HTR-8/SVneo (cell line): ENCODE results near the gene IQSEC3.

Experiments
- DNase-seq: peaks from one replicate; pipeline ENCODE4 v3.0.0; 2011; ENCODE audit warnings: low spot score, mixed read lengths; ENCODE audit not compliant: insufficient read length
- FAIRE-seq: peaks from 2 replicates; lab custom pipeline; 2011; peaks lifted over from hg19 to GRCh38; lab: Jason Lieb, UNC

The IQSEC3 gene

DNA sequence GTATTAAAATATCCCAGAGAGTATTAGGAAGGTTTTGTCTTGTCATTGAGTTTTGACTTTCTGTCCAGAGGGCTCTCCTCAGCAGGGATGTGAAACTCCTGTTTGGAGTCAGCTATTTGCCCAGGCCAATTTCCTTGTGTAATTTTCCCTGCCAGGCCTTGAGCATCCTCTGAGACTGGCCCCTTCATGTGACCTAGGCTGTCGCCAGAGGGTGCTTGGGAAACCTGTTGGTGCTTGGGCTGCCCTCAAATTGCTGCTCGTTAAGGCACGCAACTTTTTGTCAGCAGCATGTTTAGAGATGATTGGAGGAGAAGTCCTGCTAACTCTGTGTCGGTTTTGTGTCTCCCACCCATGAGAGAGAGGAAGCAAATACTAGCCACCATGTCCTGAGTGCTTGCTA is 39.1 kb downstream of the IQSEC3 start:
- no peak for FAIRE-seq
- no peak for DNase-seq

DNA sequence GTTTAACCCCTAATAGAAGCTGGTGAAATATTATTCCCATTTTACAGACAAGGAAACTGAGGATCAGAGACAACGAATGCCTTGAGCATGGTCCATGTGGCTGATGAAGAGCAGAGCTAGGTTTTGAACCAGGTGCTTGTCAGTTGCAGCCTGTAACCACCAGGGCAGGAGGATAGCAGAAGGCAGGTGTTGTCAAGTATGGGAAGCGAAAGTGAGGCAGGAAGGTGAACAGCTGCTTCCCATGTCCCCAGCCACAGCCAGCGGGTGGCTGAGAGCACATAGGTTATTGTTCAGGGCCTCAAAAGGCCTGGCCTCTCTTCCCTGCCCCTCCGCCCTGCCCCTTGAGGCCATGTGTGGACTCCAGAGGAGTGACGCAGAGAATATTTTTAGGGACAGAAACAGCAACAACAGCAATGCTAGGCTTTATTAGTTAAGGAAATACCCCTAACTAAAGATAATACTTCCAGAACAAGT is 39.6 kb downstream of the IQSEC3 start:
- FAIRE-seq (no peak), DNase-seq (no peak)

DNA sequence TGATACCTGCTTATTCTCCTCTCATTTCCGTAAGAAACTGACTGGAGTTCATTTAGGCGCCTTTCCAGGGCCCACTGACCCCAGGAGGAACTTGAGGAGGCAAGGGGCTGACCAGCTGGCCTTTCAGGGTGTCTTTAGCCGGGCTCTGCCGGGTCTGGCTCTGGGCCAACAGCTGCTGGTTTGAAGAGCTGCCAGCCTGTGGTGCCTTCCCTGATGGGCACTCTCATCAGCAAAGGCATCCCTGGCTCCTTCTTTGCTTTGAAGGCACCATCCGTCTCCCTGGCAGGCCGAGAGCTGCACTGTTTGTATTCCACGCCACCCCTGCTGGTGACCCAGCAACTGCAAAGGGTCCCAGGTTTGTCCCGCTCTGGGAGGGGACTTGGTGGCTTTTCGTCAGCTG is 42.0 kb downstream of the IQSEC3 start:
- FAIRE-seq: no peak
- no peak for DNase-seq

DNA sequence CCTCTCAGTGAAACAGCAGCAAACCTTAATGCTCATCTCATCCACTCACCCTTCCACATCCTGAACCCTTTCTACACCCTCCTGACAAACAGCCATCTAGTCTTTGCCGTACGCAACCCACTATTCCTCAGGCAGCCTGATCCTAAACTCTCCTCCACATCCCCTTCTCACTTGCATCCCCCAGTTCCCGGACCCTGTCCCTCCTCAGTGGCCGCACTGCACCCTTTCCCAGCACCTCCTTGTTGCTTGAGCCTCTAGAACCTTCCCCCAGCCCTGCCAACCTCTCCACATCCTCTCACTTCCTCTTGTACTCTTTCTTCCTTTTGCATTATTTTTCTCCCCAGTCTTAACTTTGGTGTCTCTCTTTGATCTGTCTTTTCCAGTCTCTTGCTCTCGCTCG is 42.9 kb downstream of the IQSEC3 start:
- DNase-seq: no peak
- FAIRE-seq: no peak

DNA sequence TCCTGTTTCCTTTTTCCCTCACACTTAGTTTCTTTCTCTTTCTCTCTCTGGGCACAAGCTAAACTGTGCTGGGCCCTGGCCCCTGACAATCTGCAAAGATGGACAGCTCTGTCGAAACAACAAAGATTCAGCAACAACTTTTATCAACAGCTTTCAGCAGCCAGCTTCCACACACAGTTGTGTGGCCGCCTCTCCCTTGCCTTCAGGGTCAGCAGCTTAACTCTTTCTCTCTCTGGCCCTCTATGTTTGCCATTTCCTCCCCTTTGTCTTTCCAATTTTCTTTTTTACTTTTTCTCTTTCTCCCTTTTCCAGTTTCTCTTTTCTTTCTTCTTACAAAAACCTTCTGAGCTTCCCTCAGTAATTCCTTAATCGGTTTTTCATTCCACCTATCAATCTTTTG is 43.3 kb downstream of the IQSEC3 start:
- DNase-seq (no peak), FAIRE-seq (no peak)

DNA sequence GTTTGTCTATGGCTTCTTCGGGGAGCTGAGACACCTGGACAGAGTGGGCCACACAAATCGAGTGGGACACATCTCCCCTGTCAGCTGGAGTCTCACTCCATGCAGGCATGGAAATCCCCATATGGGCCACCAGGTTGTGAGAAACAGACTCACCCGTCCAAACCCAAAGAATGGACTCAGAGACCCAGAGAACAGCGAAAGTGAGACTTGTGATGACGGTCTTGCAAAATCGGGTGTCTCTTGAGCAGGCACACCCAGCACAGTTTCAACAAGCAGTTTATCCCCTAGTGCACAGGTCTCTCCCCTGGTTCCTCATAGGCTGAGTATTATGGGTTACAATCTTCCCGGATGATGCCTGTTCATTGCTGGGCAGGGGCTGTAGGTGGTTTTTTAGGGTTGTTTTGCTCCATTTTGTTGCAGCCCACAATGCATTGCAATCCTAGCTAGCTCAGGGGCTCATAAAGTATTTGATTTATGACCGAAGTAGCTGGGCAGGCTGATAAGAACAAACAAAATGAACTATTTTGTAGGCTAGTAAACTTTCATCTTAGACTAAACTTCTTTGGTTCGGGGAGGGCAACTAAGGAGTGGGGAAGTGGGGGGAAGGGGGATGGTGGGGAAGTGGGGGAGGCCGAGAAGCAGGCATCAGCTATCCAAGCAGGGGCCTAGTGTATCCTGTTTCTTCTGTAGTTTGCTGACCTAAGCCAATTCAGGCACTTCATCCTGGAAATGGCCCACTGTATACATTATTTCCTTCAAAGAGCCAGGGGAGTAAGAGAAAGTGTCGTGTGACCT is 45.3 kb downstream of the IQSEC3 start:
- DNase-seq: no peak
- FAIRE-seq: no peak

DNA sequence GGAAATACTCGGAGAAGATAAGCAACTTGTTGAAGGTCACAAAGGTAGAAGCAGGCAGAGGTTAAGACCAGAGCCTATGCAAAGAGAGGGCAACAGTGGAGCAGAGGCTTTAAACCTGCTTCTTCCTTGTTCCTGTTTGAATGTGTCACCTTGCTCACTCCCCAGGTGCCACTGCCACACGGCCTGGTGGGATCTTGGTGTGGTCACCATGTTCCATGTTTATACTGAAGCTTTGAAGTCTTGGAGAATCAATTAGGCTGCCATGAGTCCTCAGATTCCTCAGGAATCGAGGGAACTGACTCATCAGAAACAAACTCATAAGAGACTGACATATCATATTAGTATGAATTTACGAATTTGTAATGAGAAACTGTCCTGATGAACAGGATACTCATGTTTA is 46.8 kb downstream of the IQSEC3 start:
- DNase-seq (no peak), FAIRE-seq (no peak)

DNA sequence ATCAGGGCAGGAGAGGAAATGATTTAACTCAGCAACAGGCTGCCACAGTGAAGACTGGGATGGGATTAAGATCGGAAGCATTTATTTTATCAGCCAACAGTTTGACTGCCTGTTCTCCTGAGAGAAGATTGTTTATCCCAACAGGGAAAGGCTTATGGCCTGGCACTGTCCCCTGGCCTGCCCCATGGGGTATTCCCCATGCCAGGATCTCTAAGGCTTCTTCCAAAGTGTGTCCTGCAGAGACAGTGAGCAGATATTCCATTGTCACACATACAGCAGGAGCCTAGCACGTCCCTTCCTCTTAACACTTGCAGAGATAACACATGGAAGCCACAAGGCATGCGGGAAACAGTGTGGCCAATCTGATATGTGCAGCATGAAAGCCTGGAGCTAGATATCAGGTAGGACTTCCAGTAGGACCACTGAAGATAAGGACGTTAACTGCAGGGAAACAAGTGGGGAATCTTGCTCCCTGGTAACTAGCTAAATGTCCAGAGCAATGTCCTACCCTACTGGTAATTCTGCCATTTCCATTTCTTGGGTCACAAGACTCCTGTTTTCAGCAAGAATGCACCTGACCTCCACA is 48.2 kb downstream of the IQSEC3 start:
- no peak for DNase-seq
- no peak for FAIRE-seq

DNA sequence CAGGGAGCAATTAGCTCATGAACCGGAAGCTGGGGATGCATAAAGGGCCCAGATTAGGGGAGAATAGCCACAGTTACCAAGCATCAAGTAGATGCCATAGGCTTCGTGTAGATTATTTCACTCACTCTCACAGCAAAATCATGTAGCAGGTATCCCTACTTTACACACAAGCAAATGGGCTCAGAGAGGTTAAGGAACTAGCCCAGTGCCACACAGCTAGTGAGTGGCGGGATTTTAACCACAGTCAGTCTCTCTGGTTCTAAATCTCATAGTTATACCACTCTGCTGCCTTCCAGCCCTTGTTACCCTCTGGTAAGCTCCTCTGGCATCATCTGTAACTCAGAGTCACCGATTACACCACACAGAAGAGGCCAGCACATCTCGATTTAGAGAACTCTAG is 49.0 kb downstream of the IQSEC3 start:
- no peak for DNase-seq
- FAIRE-seq: no peak

DNA sequence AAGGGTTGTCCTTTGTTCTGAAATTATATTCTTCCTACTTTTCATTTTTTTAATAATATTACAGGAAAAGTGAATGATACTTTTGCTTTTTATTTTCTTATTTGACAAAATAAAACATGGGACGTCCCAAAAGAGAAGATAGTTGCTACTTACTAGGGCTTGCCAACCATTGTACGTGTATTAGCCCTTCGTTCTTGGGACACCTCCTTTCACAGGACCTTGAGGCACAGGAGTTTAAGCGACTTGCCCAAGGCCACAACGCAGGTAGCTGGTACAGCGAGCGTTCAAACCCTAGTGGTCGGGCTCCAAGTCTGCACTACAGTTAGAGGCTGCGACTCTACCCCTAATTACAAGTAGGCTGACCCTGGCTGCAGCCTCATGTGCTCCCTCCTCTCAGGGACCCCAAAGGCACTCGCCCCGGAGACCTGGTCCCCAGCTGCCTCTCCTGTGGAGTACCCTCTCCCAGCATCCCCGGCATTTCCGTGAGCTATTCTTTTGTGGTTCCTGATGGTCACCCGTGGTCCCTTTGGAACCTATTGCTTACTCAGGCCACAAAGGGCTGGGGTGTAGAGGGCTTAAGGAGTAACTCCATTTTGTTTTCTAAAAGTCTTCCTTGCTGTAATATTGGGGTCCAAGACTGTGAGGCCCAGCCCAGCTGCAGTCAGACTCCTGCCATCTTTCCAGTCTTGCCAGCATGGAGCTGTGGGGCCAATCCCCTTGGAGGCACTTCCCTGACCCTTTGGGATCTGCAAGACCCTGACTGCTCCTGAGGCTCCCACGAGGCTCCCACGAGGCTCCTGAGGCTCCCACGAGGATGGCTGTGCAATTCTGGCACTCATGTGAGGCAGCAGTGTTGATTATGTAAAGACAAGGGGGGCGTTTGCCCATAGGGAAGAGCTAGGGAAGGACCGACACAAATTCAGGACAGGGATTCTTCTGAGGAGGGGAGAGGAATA is 49.7 kb downstream of the IQSEC3 start:
- DNase-seq: no peak
- FAIRE-seq: no peak

DNA sequence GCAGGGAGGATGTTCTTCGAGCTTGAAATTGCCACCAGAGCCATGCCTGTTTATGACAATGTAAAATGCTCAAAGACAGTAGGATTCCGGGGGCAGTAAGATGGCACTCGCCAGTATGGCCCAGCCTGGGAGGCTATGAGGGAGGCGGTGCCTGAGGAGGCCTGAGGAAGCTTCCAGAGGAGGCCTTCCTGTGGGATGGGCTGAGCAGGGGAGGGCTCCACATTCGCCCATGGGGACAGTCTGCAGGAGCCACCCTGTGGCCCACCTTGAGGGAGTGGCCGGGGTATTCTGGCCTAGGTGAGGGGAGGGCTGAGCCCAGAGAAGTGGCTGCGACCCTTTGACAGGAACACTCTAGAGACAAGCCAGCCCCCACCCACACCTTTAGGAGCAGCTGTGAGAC is 50.7 kb downstream of the IQSEC3 start:
- FAIRE-seq (no peak), DNase-seq (no peak)

DNA sequence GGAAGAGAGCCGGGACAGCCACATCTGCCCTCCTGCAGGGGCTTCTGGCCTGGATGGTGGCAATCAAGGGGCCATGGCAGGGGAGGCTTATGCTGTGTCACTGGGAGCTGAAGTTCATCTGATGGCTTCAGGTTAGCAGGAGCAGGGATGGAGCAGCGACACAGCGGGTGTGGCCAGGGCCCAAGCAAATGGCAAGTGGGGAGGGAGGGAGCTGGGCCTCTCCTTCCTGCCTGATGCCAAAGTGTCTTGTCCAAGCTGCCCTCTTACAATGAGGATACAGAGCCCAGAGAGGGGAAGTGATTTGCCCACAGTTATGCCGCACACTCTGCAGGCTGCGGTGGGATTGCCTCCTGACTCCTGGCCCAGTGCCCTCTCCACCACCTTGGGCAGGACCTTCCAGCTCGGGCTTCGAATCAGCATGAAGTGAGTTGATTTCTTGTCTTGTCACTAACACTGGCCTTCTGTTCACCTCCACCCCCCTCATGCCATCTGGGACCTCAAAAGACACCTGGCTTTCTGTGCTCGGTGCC is 51.3 kb downstream of the IQSEC3 start:
- DNase-seq (no peak), FAIRE-seq (no peak)

DNA sequence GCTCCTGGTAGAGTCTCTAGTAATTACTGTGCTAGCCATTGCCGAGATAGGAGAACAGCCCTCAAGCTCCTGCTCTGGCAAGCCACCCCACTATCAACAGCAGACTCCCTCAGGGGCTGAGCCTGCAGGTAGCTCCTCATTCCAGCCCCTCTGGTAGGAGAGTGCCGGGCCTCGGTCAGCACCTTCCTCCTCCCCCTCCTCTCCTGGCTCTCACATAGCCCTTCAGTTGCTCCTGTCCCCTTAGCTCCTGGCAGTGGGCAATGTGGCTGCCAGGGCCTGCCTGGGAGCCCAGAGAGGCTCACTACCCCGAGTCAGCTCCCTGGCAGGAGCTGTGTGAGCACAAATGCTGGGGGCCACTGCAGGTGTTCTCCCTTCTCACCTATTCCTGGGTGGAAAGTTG is 52.0 kb downstream of the IQSEC3 start:
- no peak for FAIRE-seq

DNA sequence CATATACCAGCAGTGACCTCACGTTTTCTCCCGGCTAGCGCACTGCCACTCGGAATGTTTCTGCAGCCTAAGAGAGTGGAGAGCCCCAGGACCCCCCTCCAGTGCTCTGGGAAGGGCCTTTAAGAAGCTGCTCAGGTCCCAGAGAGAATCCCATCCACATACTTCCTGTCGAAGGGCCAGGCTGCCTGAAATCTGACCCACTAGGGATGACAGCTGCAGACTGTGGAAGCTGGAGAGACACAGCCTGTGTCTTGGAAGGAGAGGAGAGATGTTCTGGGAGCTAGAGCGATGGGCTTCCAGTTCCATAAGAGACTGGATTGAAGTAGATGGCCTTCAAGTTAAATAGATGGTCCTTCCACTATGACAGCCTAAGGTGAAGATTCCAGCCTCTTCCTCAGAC is 54.4 kb downstream of the IQSEC3 start:
- DNase-seq (no peak), FAIRE-seq (no peak)

More for the DNA sequence above, 52.0 kb downstream of the IQSEC3 start:
- DNase-seq: no peak

DNA sequence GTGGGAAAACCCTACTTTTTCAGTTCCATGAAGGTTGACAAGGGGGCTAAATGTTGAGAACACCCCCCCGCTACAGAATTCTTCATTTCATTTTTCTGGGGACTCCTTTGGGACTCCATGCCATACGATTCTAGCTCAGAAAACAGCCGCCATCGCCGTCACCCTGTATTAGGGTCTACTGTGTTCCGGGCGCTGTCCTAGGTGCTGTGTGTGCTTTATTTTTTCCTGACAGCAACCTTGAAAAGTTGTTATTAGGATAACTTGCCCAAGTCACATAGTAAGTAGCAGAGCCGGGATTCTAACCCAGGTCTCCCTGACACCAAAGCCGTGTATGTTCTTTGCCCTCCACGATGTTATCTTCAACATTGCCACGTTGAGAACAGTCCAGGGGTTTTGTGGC is 55.1 kb downstream of the IQSEC3 start:
- FAIRE-seq: no peak
- no peak for DNase-seq

DNA sequence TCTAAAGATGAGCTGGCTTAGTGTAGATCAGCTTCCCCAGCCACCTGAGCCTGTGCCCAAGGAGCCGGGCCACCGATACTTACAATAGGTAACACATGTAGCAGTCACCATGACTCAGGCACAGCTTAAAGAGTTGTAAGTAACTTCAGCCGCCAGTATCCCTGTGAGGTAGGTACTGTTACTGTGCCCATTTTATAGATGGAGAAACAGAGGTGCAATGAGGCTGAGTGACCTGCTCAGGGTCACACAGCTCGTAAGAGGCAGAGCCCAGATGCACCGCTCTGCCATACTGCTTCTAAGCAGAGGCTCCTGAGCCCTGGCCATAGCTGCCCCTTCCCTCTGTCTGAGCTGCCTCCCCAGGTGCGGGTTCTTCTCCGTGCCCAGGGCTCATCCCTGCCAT is 58.5 kb downstream of the IQSEC3 start:
- DNase-seq (no peak), FAIRE-seq (no peak)

DNA sequence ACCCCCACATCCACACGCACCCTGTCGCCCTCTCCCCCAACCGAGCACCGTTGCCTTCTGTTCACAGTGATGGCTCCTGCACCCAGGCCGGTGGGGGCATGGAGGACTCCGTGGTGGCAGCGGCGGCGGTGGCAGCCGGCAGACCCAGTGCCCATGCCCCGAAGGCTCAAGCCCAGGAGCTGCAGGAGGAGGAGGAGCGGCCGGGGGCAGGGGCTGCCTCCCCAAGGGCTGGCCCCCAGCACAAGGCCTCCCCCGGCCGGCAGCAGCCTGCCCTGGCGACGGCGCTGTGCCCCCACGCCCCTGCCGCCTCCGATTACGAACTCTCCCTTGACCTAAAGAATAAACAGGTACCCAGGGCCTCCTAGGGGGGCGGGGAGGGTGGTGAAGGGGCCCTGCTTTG is 59.0 kb downstream of the IQSEC3 start:
- no peak for FAIRE-seq
- no peak for DNase-seq

DNA sequence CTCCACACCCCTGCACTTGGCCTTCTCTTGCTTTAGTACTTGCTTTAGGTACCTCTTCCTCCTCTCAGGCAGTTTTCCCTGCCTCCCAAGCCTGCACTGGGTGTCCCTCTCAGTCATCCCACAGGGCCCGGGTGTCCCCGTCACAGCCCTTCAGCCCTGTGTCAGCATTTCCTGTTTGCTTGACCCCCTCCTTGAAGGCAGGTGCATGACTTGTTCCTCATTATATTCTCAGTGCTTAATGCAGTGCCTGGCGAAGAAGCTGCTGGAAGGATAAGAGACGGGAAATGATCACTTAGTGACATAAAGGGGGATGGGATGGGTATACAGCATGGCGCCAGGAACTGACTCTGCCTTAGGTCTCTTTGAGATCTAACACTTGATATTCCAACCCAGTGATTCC is 61.5 kb downstream of the IQSEC3 start:
- DNase-seq (no peak), FAIRE-seq (no peak)

DNA sequence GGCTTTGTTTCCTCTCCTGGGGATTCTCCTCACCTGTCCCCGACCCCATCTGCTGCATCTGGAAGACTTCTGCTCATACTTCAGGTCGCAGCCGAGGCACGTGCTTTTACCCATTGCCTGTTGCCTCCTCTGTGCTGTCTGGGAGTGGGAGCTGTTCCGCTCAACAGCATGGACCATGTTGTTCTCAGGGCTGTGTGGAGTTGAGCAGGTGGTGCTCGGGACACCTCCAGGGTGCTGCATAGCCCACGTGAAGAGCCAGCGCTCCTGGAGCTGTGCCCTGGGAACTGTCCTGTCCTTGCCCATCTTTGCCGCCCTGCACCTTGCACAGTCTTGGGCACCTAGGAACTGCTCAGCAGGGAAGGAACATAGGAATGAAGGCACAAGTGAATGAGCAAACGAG is 62.4 kb downstream of the IQSEC3 start:
- FAIRE-seq (no peak), DNase-seq (no peak)

DNA sequence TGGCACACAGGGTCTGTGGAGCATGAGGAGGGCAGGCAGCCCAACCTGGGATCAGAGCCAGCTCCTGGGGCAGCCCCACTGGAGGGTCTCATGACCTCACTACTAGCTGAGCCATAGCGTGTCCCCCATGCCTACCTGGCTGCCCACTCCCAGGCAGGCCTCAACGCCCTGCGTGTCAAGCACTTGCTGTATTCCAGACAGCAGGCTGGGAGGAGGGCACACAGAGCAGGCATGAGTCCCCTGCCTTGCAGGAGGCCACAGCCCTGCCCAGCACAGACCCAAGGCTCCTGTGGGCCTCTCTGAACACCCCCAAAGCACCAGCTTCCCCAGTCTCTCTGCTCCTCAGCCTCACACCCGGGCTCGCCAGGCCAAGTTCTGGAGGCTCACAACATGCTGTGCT is 64.0 kb downstream of the IQSEC3 start:
- FAIRE-seq: no peak
- no peak for DNase-seq

DNA sequence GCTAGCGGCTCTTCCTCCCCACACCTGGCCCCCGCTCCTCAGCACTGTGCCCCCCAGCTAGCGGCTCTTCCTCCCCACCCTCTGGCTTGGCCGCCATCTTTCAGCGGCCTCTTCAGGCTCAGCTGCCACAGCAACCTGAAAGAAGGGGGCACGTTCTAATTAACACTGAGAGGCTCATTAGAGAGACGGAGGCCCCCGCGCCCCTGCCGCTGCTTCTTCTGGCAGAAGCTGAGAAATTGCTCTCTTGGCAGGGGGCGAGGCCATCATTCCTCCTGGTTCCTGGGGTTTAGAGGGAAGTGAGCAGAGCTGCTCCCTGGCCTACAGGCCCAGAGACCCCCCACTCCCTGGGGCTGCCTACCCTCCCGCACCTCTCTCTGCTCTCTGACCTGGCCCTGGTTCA is 64.4 kb downstream of the IQSEC3 start:
- FAIRE-seq (no peak), DNase-seq (no peak)
